CD4-positive, alpha-beta T cell treated with Interleukin-1 beta for 1 hour (primary cell): ENCODE results near the gene EGF.

Experiments used
- DNase-seq, 2 donors: peaks; one replicate each; pipeline ENCODE4 v3.0.0-alpha.2; 2020 to 2022

The EGF gene

GRCh38 chr4:110042545-110043517 lies 130.1 kb downstream of the EGF start:
- DNase-seq, result no peak

- no peak for DNase-seq
Measured at GRCh38 chr4:110046588-110047049, 133.9 kb downstream of the EGF start.

GRCh38 chr4:110049951-110050925 lies 137.6 kb downstream of the EGF start:
- peak; percentile 40 to 65 for DNase-seq

GRCh38 chr4:110055158-110055768 lies 142.6 kb downstream of the EGF start:
- DNase-seq, result peak in 1 of 2 donors; percentile 7

GRCh38 chr4:110058677-110059076 lies 146.0 kb downstream of the EGF start:
- no peak for DNase-seq

GRCh38 chr4:110059556-110060191 lies 147.0 kb downstream of the EGF start:
- peak in 1 of 2 donors; percentile 32 for DNase-seq

GRCh38 chr4:110061076-110061475 lies 148.4 kb downstream of the EGF start:
- no peak for DNase-seq
